ENCODE measurements around the gene MMP13. TPM values are rescaled to one million over a fixed set of nuclear protein-coding genes. Genes with fewer than 3 reads are reported as not detected.

The MMP13 gene
- total and polyA plus RNA-seq, 2 of the 13 experiments (the other 11 are each of a cell fraction or from before 2014, with no cell fraction given), result not detected

DNA sequence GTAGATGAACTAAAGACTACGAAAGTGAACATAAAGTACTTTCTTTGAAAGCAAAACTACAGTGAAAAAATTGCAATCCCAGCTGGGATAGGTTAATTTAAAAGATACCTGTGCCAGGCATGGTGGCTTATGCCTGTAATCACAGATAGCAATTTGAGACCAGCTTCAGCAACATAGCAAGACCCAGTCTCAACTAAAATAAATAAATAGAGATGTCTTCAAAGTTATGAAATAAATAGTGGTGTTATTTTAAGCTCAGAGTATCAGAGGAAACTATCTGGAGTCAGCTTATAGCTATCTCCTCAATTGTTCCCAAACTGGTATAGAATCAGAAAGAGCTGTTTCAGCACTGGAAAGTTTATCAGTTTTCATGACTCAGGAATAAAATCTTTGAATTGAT, 17.3 kb upstream of the MMP13 start:
- H2AFZ ChIP-seq (ENCODE audit: low read length), result no peak overlapping the region
- DNase-seq (ENCODE audit: low spot score), result no peak
- no peak for ATAC-seq
- in situ Hi-C loops (cut with HindIII; ENCODE audit: extremely low pct_ligation_motif_present, low pct_unique_long_range_greater_than_20kb) (no loop called here), intact Hi-C loops (cut with micrococcal nuclease; ENCODE audit: unreplicated experiment) (no loop called here)
- no peak for FAIRE-seq
- no peaks in the 10 kb centered on the region for H3K9me3 ChIP-seq (ENCODE audit: low read length)
- H3K4me2 ChIP-seq (ENCODE audit: low read depth, low read length), result no peak overlapping the region
- no peak overlapping the region for H3K9ac ChIP-seq (ENCODE audit: insufficient read depth, low read depth, low read length)
- no peaks in the 10 kb centered on the region for H3K36me3 ChIP-seq (replicated peaks in 1 of 2; ENCODE audit: control insufficient read depth in 1 of 2, insufficient read depth in 2 of 2, low read length in 2 of 2)
- TF ChIP-seq ZNF775 (CRISPR knock-in tag; IDR thresholded peaks at IDR 0.05; ENCODE audit: borderline replicate concordance) (no peak), ISX (CRISPR knock-in tag; conservative IDR thresholded peaks at IDR 0.05) (no peak), SNRNP70 (IDR thresholded peaks at IDR 0.05; ENCODE audit: low read depth, low read length) (no peak), ZNF207 (IDR thresholded peaks at IDR 0.05; ENCODE audit: borderline replicate concordance) (no peak), ETV6 (CRISPR knock-in tag; conservative IDR thresholded peaks at IDR 0.05) (no peak), MYNN (CRISPR knock-in tag; IDR thresholded peaks at IDR 0.05; ENCODE audit: low read depth) (no peak), ZNF598 (CRISPR knock-in tag; IDR thresholded peaks at IDR 0.05; ENCODE audit: borderline replicate concordance) (no peak), STAG1 (CRISPR knock-in tag; IDR thresholded peaks at IDR 0.05) (no peak), ZFP90 (CRISPR knock-in tag; IDR thresholded peaks at IDR 0.05; ENCODE audit: borderline replicate concordance) (no peak), HOXA3 (CRISPR knock-in tag; IDR thresholded peaks at IDR 0.05) (no peak)
- TF ChIP-seq, protein P1, sequence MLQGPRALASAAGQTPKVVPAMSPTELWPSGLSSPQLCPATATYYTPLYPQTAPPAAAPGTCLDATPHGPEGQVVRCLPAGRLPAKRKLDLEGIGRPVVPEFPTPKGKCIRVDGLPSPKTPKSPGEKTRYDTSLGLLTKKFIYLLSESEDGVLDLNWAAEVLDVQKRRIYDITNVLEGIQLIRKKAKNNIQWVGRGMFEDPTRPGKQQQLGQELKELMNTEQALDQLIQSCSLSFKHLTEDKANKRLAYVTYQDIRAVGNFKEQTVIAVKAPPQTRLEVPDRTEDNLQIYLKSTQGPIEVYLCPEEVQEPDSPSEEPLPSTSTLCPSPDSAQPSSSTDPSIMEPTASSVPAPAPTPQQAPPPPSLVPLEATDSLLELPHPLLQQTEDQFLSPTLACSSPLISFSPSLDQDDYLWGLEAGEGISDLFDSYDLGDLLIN (CRISPR knock-in tag; IDR thresholded peaks at IDR 0.05; ENCODE audit: borderline replicate concordance), result no peak
- H3K27me3 ChIP-seq (ENCODE audit: control insufficient read depth in 1 of 2, insufficient read depth in 2 of 2, low read length in 2 of 2), result no peaks in the 10 kb centered on the region
- no peaks in the 10 kb centered on the region for H4K20me1 ChIP-seq (ENCODE audit: insufficient read depth, low read length)
- H3K4me3 ChIP-seq (replicated peaks in 1 of 3; ENCODE audit: insufficient read depth in 1 of 3, low read depth in 2 of 3, low read length in 3 of 3), result no peak overlapping the region
- 3% methylated on average over 1 of the region's 1 CpG for WGBS (ENCODE audit: low lambda C conversion rate)
- no peaks in the 10 kb centered on the region for H3K79me2 ChIP-seq (ENCODE audit: insufficient read depth, low read length)
- no peak overlapping the region for H3K27ac ChIP-seq (ENCODE audit: extremely low read length, insufficient read depth, low read length)
- CTCF ChIA-PET (ENCODE audit: low intra/inter-chr PET ratio, low total read pairs), result no interaction called here
- no TSS peak for BruUV-seq (replicated peaks)
- H3K4me1 ChIP-seq (ENCODE audit: insufficient read depth, low read length), result no peaks in the 10 kb centered on the region
- POLR2A ChIA-PET, result no interaction called here
